Kidney epithelial cell (primary cell): ENCODE data around the gene TTC3. TPM values are rescaled to one million over a fixed set of nuclear protein-coding genes. Genes with fewer than 3 reads are reported as not detected.
"Not testable (repeated sequence)": the region's sequence is repeated elsewhere in the genome, so short reads cannot be mapped to it uniquely, and the experiment has no call there.

ENCODE experiments used
- DNase-seq: peaks from one replicate; pipeline ENCODE4 v3.0.0-alpha.2; 2010; ENCODE audit warnings: low read depth
- H3K27me3 ChIP-seq: 2 replicates; pipeline ENCODE4 v1.6.0; 2011; ENCODE audit warnings: low read length; ENCODE audit not compliant: control insufficient read depth, insufficient read depth
- H3K36me3 ChIP-seq: 2 replicates; pipeline ENCODE4 v1.5.1; 2011; ENCODE audit warnings: low read length; ENCODE audit not compliant: control insufficient read depth, insufficient read depth
- H3K4me3 ChIP-seq: 2 replicates; pipeline ENCODE4 v1.5.1; 2011; ENCODE audit warnings: low read depth, mild to moderate bottlenecking, control low read depth, low read length
- CTCF ChIP-seq: IDR thresholded peaks from 2 replicates; pipeline ENCODE4 v1.5.1; 2011; ENCODE audit warnings: mild to moderate bottlenecking, moderate library complexity, low read length, control low read depth, inconsistent platforms; ENCODE audit not compliant: insufficient read depth, poor library complexity, severe bottlenecking
- total RNA-seq: library from RNA; depleted of rRNA; stranded (reverse); fragments of >200 nt; gene quantifications from 2 replicates; pipeline ENCODE4 v1.2.3, GENCODE V29; 2015

The TTC3 gene
- total RNA-seq, 1 donor from 2014 or later: 139 TPM

- H3K4me3 ChIP-seq: no peak overlapping the region
- no peak for DNase-seq
- TF ChIP-seq CTCF: no peak
- no peaks in the 10 kb centered on the region for H3K27me3 ChIP-seq
- H3K36me3 ChIP-seq: peaks cover 2% of the 10 kb centered on the region
Measured at GRCh38 chr21:37101384-37101783, 28.3 kb downstream of the TTC3 start.

GRCh38 chr21:37102746-37103145 lies 29.7 kb downstream of the TTC3 start:
- H3K27me3 ChIP-seq, H3K36me3 ChIP-seq, H3K4me3 ChIP-seq, DNase-seq: not testable (repeated sequence)

- no peak for TF ChIP-seq CTCF
- no peak for DNase-seq
- Histone ChIP-seq H3K4me3 (no peak overlapping the region), H3K36me3 (peaks cover 1% of the 10 kb centered on the region), H3K27me3 (no peaks in the 10 kb centered on the region)
Measured at GRCh38 chr21:37106998-37107397, 33.9 kb downstream of the TTC3 start.

- H3K27me3 ChIP-seq, H3K4me3 ChIP-seq, DNase-seq, H3K36me3 ChIP-seq: not testable (repeated sequence)
Measured at GRCh38 chr21:37111029-37111428, 38.0 kb downstream of the TTC3 start.

- not testable (repeated sequence) for H3K27me3 ChIP-seq, H3K36me3 ChIP-seq, DNase-seq, H3K4me3 ChIP-seq
Measured at GRCh38 chr21:37114301-37114700, 41.2 kb downstream of the TTC3 start.

GRCh38 chr21:37116459-37116858 lies 43.4 kb downstream of the TTC3 start:
- not testable (repeated sequence) for H3K36me3 ChIP-seq, H3K4me3 ChIP-seq, H3K27me3 ChIP-seq, DNase-seq

GRCh38 chr21:37117204-37117603 lies 44.1 kb downstream of the TTC3 start:
- no peak overlapping the region for H3K4me3 ChIP-seq
- no peak for DNase-seq

More at GRCh38 chr21:37117204-37117603, 44.1 kb downstream of the TTC3 start:
- TF ChIP-seq CTCF: no peak
- peaks cover 1% of the 10 kb centered on the region for H3K36me3 ChIP-seq
- no peaks in the 10 kb centered on the region for H3K27me3 ChIP-seq
